Chondrocyte (in vitro differentiated cells): ENCODE results near the gene CDH15. TPM values are rescaled to one million over a fixed set of nuclear protein-coding genes. Genes with fewer than 3 reads are reported as not detected.

Experiments used
- DNase-seq: peaks from one replicate; pipeline ENCODE4 v3.0.0; 2021; ENCODE audit warnings: mixed read lengths, low spot score
- H3K27ac Mint-ChIP-seq: one replicate; pipeline ENCODE4 v1.8.0; 2021; ENCODE audit warnings: mild to moderate bottlenecking, moderate library complexity, mixed read lengths; ENCODE audit not compliant: unreplicated experiment
- H3K27me3 Mint-ChIP-seq: 2 replicates; pipeline ENCODE4 v1.8.0; 2021; ENCODE audit warnings: low read depth, mixed read lengths
- H3K36me3 Mint-ChIP-seq: 2 replicates; pipeline ENCODE4 v1.8.0; 2021; ENCODE audit warnings: low read depth, mixed read lengths
- H3K4me1 Mint-ChIP-seq: 2 replicates; pipeline ENCODE4 v1.8.0; 2021; ENCODE audit warnings: low read depth, mild to moderate bottlenecking, mixed read lengths
- H3K4me3 Mint-ChIP-seq: one replicate; pipeline ENCODE4 v1.8.0; 2021; ENCODE audit warnings: mild to moderate bottlenecking, moderate library complexity, mixed read lengths; ENCODE audit not compliant: unreplicated experiment
- H3K9me3 Mint-ChIP-seq: 2 replicates; pipeline ENCODE4 v1.8.0; 2021; ENCODE audit warnings: low read depth, mixed read lengths
- CTCF ChIP-seq: fragments of 200-600 bp; sonication (generic); IDR thresholded peaks from 2 replicates; pipeline ENCODE4 v1.5.0; 2021; ENCODE audit warnings: antibody characterized with exemption, mild to moderate bottlenecking, moderate library complexity
- total RNA-seq: library from RNA; stranded (reverse); gene quantifications from 3 replicates; pipeline ENCODE4 v1.2.1, GENCODE V29; 2021

Gene CDH15
- total RNA-seq, 1 donor from 2014 or later: 0.20 TPM

- H3K27ac Mint-ChIP-seq: no peak overlapping the region
- DNase-seq: no peak
- no peak for TF ChIP-seq CTCF
- peaks cover 34% of the 10 kb centered on the region for H3K36me3 Mint-ChIP-seq
- no peaks in the 10 kb centered on the region for H3K4me1 Mint-ChIP-seq
- H3K4me3 Mint-ChIP-seq: no peak overlapping the region
- H3K9me3 Mint-ChIP-seq: peaks cover 26% of the 10 kb centered on the region
- no peaks in the 10 kb centered on the region for H3K27me3 Mint-ChIP-seq
These were observed 42.2 kb upstream of the CDH15 start for GRCh38 chr16:89129378-89129777.

- DNase-seq: no peak
- peaks cover 34% of the 10 kb centered on the region for H3K36me3 Mint-ChIP-seq
- H3K27ac Mint-ChIP-seq: no peak overlapping the region
- H3K9me3 Mint-ChIP-seq: peaks cover 26% of the 10 kb centered on the region
- no peak for TF ChIP-seq CTCF
- no peaks in the 10 kb centered on the region for H3K27me3 Mint-ChIP-seq
- H3K4me3 Mint-ChIP-seq: no peak overlapping the region
- H3K4me1 Mint-ChIP-seq: no peaks in the 10 kb centered on the region
These were observed 41.1 kb upstream of the CDH15 start for GRCh38 chr16:89130448-89130847.

DNA sequence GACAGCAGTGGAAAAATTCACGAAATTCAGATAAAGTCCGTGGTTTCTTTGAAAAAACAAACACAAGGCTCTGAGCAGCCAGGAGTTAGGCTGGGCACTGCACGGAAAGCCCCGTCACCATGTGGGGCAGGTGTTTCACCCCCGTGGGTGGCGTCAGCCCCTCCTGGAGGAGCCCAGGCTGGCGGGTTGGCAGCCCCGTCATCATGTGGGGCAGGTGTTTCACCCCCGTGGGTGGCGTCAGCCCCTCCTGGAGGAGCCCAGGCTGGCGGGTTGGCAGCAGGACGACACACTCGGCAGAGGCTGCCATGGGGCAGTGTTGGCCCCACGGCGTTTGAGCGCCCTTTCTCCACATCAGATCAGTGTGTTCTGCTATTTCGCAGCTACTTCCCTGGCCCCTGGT lies 39.8 kb upstream of the CDH15 start:
- peaks cover 31% of the 10 kb centered on the region for H3K36me3 Mint-ChIP-seq
- H3K27ac Mint-ChIP-seq: no peak overlapping the region
- no peak overlapping the region for H3K4me3 Mint-ChIP-seq
- H3K4me1 Mint-ChIP-seq: no peaks in the 10 kb centered on the region
- H3K9me3 Mint-ChIP-seq: peaks cover 20% of the 10 kb centered on the region
- H3K27me3 Mint-ChIP-seq: no peaks in the 10 kb centered on the region
- no peak for DNase-seq
- TF ChIP-seq CTCF: no peak

GRCh38 chr16:89132194-89133005 lies 39.1 kb upstream of the CDH15 start:
- Mint-ChIP-seq H3K4me1 (no peaks in the 10 kb centered on the region), H3K27me3 (no peaks in the 10 kb centered on the region), H3K27ac (no peak overlapping the region), H3K4me3 (no peak overlapping the region), H3K36me3 (peaks cover 31% of the 10 kb centered on the region), H3K9me3 (peaks cover 20% of the 10 kb centered on the region)
- no peak for DNase-seq
- peak; percentile 18 for TF ChIP-seq CTCF

- Mint-ChIP-seq H3K4me1 (no peaks in the 10 kb centered on the region), H3K9me3 (peaks cover 19% of the 10 kb centered on the region), H3K4me3 (no peak overlapping the region), H3K36me3 (peaks cover 31% of the 10 kb centered on the region), H3K27ac (no peak overlapping the region), H3K27me3 (no peaks in the 10 kb centered on the region)
- TF ChIP-seq CTCF: no peak
- peak; percentile 92 for DNase-seq
These were observed 38.0 kb upstream of the CDH15 start for GRCh38 chr16:89133457-89134127.
